ENCODE data around the gene PADI4. TPM values are rescaled to one million over a fixed set of nuclear protein-coding genes. Genes with fewer than 3 reads are reported as not detected.
"Not testable (repeated sequence)": the region's sequence is repeated elsewhere in the genome, so short reads cannot be mapped to it uniquely, and the experiment has no call there.

Gene PADI4
- total RNA-seq, 1 donor from 2014 or later: 0.29 TPM

- H3K4me3 Mint-ChIP-seq: no peak overlapping the region
- no peaks in the 10 kb centered on the region for H3K4me1 Mint-ChIP-seq
- TF ChIP-seq, protein P1, sequence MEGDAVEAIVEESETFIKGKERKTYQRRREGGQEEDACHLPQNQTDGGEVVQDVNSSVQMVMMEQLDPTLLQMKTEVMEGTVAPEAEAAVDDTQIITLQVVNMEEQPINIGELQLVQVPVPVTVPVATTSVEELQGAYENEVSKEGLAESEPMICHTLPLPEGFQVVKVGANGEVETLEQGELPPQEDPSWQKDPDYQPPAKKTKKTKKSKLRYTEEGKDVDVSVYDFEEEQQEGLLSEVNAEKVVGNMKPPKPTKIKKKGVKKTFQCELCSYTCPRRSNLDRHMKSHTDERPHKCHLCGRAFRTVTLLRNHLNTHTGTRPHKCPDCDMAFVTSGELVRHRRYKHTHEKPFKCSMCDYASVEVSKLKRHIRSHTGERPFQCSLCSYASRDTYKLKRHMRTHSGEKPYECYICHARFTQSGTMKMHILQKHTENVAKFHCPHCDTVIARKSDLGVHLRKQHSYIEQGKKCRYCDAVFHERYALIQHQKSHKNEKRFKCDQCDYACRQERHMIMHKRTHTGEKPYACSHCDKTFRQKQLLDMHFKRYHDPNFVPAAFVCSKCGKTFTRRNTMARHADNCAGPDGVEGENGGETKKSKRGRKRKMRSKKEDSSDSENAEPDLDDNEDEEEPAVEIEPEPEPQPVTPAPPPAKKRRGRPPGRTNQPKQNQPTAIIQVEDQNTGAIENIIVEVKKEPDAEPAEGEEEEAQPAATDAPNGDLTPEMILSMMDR (IDR thresholded peaks at IDR 0.05): no peak
- H3K27ac Mint-ChIP-seq: no peak overlapping the region
- ChIA-PET CTCF (no interaction called here), POLR2A (no interaction called here)
- H3K9me3 Mint-ChIP-seq: peaks cover 6% of the 10 kb centered on the region
- intact Hi-C loops (cut with micrococcal nuclease): no loop called here
- H3K36me3 Mint-ChIP-seq (ENCODE audit: low read depth): no peaks in the 10 kb centered on the region
- DNase-seq (no peak), ATAC-seq (ENCODE audit: low read depth) (no peak)
- H3K27me3 Mint-ChIP-seq: peaks cover 7% of the 10 kb centered on the region
Observed at GRCh38 chr1:17342014-17342441, 34.0 kb downstream of the PADI4 start.

- ATAC-seq (ENCODE audit: low read depth); H3K27ac Mint-ChIP-seq; H3K27me3 Mint-ChIP-seq; POLR2A ChIA-PET; H3K4me3 Mint-ChIP-seq; CTCF ChIA-PET; DNase-seq; intact Hi-C loops (cut with micrococcal nuclease); H3K4me1 Mint-ChIP-seq; H3K9me3 Mint-ChIP-seq; H3K36me3 Mint-ChIP-seq (ENCODE audit: low read depth): not testable (repeated sequence)
Observed at GRCh38 chr1:17345506-17345905, 37.5 kb downstream of the PADI4 start.

DNA sequence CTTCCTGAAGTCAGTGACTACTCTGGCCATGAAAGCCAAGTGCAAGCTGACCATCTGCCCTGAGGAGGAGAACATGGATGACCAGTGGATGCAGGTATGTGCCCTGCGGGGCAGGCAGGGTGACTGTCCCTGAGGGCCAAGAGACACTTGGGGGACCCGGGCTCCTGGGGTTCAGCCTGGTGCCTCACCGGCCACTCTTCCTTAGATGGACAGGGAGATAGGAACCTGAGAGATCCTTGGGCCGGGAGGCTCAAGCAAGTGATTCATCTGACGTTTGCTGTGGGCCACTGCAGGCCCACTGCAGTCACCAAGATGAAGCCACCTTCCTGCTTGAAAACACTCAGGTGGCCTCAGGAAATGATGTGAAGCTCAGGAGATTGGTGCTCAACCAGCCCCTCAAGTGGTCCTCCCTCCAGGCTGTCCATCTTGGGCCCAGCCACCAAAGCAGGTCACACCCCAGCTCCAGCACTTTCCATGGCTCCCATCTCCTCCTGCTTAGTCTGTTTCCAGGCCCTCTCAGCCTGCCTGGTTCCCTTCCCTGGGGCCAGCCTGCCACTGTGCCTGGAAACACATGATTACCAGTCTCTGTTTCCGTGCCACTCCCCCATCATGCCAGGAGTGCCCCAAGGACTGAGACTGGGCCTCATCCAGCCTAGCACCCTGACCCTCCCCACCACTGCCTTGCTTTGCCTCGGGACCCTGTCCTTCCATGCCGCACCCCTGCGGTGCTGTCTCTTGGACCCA, 38.2 kb downstream of the PADI4 start:
- Mint-ChIP-seq H3K9me3 (peaks cover 6% of the 10 kb centered on the region), H3K27ac (no peak overlapping the region), H3K4me1 (no peaks in the 10 kb centered on the region), H3K27me3 (peaks cover 5% of the 10 kb centered on the region), H3K4me3 (no peak overlapping the region), H3K36me3 (ENCODE audit: low read depth) (no peaks in the 10 kb centered on the region)
- ATAC-seq (ENCODE audit: low read depth) (no peak), DNase-seq (no peak)
- ChIA-PET CTCF (no interaction called here), POLR2A (no interaction called here)
- intact Hi-C loops (cut with micrococcal nuclease): no loop called here
- TF ChIP-seq, protein P1 (IDR thresholded peaks at IDR 0.05): no peak

- H3K4me1 Mint-ChIP-seq: no peaks in the 10 kb centered on the region
- intact Hi-C loops (cut with micrococcal nuclease): no loop called here
- POLR2A ChIA-PET: no interaction called here
- no peak overlapping the region for H3K4me3 Mint-ChIP-seq
- peaks cover 13% of the 10 kb centered on the region for H3K27me3 Mint-ChIP-seq
- CTCF ChIA-PET: no interaction called here
- H3K27ac Mint-ChIP-seq: no peak overlapping the region
- no peaks in the 10 kb centered on the region for H3K36me3 Mint-ChIP-seq (ENCODE audit: low read depth)
- ATAC-seq (ENCODE audit: low read depth): no peak
- peaks cover 6% of the 10 kb centered on the region for H3K9me3 Mint-ChIP-seq
- TF ChIP-seq, protein P1 (IDR thresholded peaks at IDR 0.05): no peak
- DNase-seq: no peak
Observed at GRCh38 chr1:17347769-17348592, 40.0 kb downstream of the PADI4 start.

- DNase-seq (no peak), ATAC-seq (ENCODE audit: low read depth) (peak; percentile 54)
- intact Hi-C loops (cut with micrococcal nuclease): no loop called here
- ChIA-PET POLR2A (no interaction called here), CTCF (no interaction called here)
- no peak overlapping the region for H3K4me3 Mint-ChIP-seq
- peaks cover 13% of the 10 kb centered on the region for H3K27me3 Mint-ChIP-seq
- H3K9me3 Mint-ChIP-seq: peaks cover 5% of the 10 kb centered on the region
- no peak overlapping the region for H3K27ac Mint-ChIP-seq
- H3K36me3 Mint-ChIP-seq (ENCODE audit: low read depth): no peaks in the 10 kb centered on the region
- TF ChIP-seq, protein P1 (IDR thresholded peaks at IDR 0.05): no peak
- H3K4me1 Mint-ChIP-seq: no peaks in the 10 kb centered on the region
Observed at GRCh38 chr1:17348593-17349234, 40.7 kb downstream of the PADI4 start.
